ENCODE measurements around the gene TBC1D9B.

DNA sequence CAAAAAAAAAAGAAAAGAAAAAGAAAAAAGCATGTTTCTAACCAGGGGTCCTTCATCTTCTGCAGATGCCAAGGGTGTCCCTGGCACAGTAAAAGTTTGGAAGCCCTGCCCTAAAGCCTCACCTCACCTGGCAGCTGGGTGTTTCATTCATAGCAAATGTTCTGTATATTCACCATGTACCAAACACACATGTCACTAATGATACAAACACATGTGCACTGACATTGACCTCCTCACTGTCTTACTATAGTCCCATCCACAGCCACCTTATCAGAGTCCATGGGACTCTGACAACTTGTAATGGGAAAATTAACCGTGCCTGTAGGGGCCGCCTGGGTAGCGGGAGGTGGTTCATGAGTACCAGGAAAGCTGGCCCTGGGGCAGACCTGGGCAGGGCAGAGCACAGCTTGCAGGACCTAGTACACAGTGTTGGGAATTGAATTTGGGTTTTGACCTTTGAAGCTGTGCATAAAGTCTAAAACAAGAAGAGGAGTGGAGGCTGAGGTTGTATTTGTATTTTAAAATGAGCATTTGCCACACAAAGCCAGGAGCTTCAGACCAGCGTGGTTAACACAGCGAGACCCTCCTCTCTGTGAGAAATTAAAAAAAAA is 94.6 kb downstream of the TBC1D9B start:
- TF ChIP-seq, protein P1, sequence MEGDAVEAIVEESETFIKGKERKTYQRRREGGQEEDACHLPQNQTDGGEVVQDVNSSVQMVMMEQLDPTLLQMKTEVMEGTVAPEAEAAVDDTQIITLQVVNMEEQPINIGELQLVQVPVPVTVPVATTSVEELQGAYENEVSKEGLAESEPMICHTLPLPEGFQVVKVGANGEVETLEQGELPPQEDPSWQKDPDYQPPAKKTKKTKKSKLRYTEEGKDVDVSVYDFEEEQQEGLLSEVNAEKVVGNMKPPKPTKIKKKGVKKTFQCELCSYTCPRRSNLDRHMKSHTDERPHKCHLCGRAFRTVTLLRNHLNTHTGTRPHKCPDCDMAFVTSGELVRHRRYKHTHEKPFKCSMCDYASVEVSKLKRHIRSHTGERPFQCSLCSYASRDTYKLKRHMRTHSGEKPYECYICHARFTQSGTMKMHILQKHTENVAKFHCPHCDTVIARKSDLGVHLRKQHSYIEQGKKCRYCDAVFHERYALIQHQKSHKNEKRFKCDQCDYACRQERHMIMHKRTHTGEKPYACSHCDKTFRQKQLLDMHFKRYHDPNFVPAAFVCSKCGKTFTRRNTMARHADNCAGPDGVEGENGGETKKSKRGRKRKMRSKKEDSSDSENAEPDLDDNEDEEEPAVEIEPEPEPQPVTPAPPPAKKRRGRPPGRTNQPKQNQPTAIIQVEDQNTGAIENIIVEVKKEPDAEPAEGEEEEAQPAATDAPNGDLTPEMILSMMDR (IDR thresholded peaks at IDR 0.05): no peak
- TF ChIP-seq ATF1 (CRISPR knock-in tag; IDR thresholded peaks at IDR 0.05) (no peak), GABPB1 (CRISPR knock-in tag; IDR thresholded peaks at IDR 0.05) (no peak), ZNF396 (CRISPR knock-in tag; IDR thresholded peaks at IDR 0.05; ENCODE audit: borderline replicate concordance) (no peak)
- TF ChIP-seq, protein P2, sequence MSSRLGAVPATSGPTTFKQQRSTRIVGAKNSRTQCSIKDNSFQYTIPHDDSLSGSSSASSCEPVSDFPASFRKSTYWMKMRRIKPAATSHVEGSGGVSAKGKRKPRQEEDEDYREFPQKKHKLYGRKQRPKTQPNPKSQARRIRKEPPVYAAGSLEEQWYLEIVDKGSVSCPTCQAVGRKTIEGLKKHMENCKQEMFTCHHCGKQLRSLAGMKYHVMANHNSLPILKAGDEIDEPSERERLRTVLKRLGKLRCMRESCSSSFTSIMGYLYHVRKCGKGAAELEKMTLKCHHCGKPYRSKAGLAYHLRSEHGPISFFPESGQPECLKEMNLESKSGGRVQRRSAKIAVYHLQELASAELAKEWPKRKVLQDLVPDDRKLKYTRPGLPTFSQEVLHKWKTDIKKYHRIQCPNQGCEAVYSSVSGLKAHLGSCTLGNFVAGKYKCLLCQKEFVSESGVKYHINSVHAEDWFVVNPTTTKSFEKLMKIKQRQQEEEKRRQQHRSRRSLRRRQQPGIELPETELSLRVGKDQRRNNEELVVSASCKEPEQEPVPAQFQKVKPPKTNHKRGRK (CRISPR knock-in tag; IDR thresholded peaks at IDR 0.05; ENCODE audit: borderline replicate concordance): no peak
- TF ChIP-seq, protein P3, sequence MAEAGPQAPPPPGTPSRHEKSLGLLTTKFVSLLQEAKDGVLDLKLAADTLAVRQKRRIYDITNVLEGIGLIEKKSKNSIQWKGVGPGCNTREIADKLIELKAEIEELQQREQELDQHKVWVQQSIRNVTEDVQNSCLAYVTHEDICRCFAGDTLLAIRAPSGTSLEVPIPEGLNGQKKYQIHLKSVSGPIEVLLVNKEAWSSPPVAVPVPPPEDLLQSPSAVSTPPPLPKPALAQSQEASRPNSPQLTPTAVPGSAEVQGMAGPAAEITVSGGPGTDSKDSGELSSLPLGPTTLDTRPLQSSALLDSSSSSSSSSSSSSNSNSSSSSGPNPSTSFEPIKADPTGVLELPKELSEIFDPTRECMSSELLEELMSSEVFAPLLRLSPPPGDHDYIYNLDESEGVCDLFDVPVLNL (CRISPR knock-in tag; IDR thresholded peaks at IDR 0.05; ENCODE audit: borderline replicate concordance, low read depth): no peak
- TF ChIP-seq, protein P4, sequence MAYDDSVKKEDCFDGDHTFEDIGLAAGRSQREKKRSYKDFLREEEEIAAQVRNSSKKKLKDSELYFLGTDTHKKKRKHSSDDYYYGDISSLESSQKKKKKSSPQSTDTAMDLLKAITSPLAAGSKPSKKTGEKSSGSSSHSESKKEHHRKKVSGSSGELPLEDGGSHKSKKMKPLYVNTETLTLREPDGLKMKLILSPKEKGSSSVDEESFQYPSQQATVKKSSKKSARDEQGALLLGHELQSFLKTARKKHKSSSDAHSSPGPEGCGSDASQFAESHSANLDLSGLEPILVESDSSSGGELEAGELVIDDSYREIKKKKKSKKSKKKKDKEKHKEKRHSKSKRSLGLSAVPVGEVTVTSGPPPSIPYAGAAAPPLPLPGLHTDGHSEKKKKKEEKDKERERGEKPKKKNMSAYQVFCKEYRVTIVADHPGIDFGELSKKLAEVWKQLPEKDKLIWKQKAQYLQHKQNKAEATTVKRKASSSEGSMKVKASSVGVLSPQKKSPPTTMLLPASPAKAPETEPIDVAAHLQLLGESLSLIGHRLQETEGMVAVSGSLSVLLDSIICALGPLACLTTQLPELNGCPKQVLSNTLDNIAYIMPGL (CRISPR knock-in tag; IDR thresholded peaks at IDR 0.05): no peak
- TF ChIP-seq, protein P5, sequence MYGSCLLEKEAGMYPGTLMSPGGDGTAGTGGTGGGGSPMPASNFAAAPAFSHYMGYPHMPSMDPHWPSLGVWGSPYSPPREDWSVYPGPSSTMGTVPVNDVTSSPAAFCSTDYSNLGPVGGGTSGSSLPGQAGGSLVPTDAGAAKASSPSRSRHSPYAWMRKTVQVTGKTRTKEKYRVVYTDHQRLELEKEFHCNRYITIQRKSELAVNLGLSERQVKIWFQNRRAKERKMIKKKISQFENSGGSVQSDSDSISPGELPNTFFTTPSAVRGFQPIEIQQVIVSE (CRISPR knock-in tag; IDR thresholded peaks at IDR 0.05; ENCODE audit: borderline replicate concordance): no peak
